Mesodermal cell (in vitro differentiated cells): ENCODE measurements around the gene STT3B.
"Not testable (repeated sequence)": the region's sequence is repeated elsewhere in the genome, so short reads cannot be mapped to it uniquely, and the experiment has no call there.

Source experiments
- H3K27ac ChIP-seq: 2 replicates; pipeline ENCODE4 v1.7.0; 2013; ENCODE audit warnings: mild to moderate bottlenecking, low read depth, low read length, moderate library complexity; ENCODE audit not compliant: severe bottlenecking
- H3K36me3 ChIP-seq: 2 replicates; pipeline ENCODE4 v1.7.1; 2013; ENCODE audit warnings: mild to moderate bottlenecking, low read length, moderate library complexity; ENCODE audit not compliant: control insufficient read depth, insufficient read depth
- H3K4me1 ChIP-seq: one replicate; pipeline ENCODE4 v1.7.1; 2013; ENCODE audit warnings: mild to moderate bottlenecking, low read length; ENCODE audit not compliant: insufficient read depth, control insufficient read depth, poor library complexity, severe bottlenecking
- H3K4me3 ChIP-seq: 2 replicates; pipeline ENCODE4 v1.7.0; 2013; ENCODE audit warnings: low read length, control low read depth, mild to moderate bottlenecking; ENCODE audit not compliant: insufficient read depth, poor library complexity, severe bottlenecking; ENCODE audit errors: extremely low read depth
- H3K9me3 ChIP-seq: 2 replicates; pipeline ENCODE4 v1.7.1; 2013; ENCODE audit warnings: mild to moderate bottlenecking, low read length, moderate library complexity; ENCODE audit not compliant: control insufficient read depth
- WGBS, 2 experiments: methylation state at CpG; one replicate each; pipeline ENCODE4 v1.1.5; 2013; ENCODE audit warnings: missing lambda C conversion rate in 2 of 2; ENCODE audit not compliant: insufficient coverage in 2 of 2; 5-methylcytosine and 5-hydroxymethylcytosine counted together

Gene STT3B

DNA sequence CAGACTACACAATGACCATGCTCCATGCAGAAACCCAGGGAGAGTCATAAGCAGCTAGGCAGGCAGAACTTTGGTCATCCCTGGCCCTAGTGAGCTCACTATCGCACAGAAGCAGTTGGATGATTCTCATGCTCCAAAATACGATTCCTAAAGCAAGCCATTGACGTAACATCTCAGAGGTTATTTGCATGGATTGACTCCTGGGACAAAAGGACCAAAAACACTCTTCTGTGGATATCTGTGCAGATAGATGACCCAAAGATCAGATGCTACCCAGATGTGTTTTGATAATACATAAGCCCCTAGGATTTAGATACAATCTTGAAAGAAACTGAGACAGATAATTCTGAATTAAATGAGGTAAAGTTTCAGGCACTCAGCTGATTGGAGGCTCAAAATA, 33.4 kb upstream of the STT3B start:
- Histone ChIP-seq H3K4me1 (no peaks in the 10 kb centered on the region), H3K27ac (no peak overlapping the region), H3K36me3 (no peaks in the 10 kb centered on the region), H3K9me3 (no peaks in the 10 kb centered on the region), H3K4me3 (no peak overlapping the region)
- WGBS, 2 experiments: 97 to 100% methylated on average over 2 to 3 of the region's 3 CpGs

DNA sequence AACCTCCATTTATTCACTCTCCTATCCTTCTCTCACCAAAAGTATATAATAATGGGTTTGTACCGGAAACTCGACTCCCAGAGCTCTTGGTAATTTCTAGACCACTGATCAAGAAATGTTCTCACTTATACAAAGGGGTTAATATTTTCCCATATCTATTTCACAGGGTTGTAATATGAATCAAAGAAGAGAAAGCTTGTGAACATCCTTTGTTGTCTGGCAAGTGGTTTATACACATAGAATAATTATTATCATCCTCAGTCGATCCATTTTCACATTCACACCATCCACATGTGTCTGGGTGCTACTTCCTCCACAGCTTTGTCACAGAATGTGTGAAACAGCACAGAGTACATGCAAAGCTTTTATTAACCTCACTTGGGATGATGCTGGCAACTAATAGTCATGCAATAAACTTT, 29.9 kb upstream of the STT3B start:
- H3K4me1 ChIP-seq: peaks cover 4% of the 10 kb centered on the region
- no peaks in the 10 kb centered on the region for H3K9me3 ChIP-seq
- H3K27ac ChIP-seq: no peak overlapping the region
- no CpG with 5 or more reads among the region's 3 CpGs for WGBS, 2 experiments
- H3K4me3 ChIP-seq: no peak overlapping the region
- H3K36me3 ChIP-seq: no peaks in the 10 kb centered on the region

- peaks cover 4% of the 10 kb centered on the region for H3K4me1 ChIP-seq
- 70 to 83% methylated on average over 3 of the region's 4 CpGs for WGBS, 2 experiments
- no peaks in the 10 kb centered on the region for H3K36me3 ChIP-seq
- no peak overlapping the region for H3K4me3 ChIP-seq
- H3K27ac ChIP-seq: no peak overlapping the region
- no peaks in the 10 kb centered on the region for H3K9me3 ChIP-seq
These were observed 29.3 kb upstream of the STT3B start for GRCh38 chr3:31503456-31503855.

DNA sequence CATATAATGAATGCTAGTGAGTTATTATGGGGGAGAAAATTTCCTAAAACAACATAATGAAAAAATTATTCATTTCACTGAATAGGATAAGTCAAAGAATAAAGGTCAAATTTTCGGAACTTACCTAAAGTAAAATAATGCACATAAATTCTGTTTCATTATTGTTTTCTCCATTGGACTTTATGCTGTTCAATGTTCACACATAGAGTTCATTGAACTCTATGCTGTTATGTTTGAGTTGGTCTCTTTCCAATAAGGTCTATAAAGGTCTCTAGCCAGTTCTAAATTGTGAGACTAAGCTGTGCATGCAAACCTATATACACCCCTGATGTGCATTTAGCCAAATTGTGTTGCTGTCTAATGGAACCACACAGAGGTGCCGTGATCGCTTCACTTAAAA, 28.5 kb upstream of the STT3B start:
- Histone ChIP-seq H3K4me3 (no peak overlapping the region), H3K27ac (no peak overlapping the region), H3K4me1 (peaks cover 4% of the 10 kb centered on the region), H3K9me3 (no peaks in the 10 kb centered on the region), H3K36me3 (no peaks in the 10 kb centered on the region)
- no CpG with 5 or more reads among the region's 3 CpGs for WGBS, 2 experiments

GRCh38 chr3:31505371-31506048, 27.2 kb upstream of the STT3B start:
- peaks cover 4% of the 10 kb centered on the region for H3K4me1 ChIP-seq
- H3K27ac ChIP-seq: no peak overlapping the region
- no peaks in the 10 kb centered on the region for H3K36me3 ChIP-seq
- WGBS, 2 experiments: 8 to 10% methylated on average over 2 to 4 of the region's 5 CpGs
- no peaks in the 10 kb centered on the region for H3K9me3 ChIP-seq
- no peak overlapping the region for H3K4me3 ChIP-seq

DNA sequence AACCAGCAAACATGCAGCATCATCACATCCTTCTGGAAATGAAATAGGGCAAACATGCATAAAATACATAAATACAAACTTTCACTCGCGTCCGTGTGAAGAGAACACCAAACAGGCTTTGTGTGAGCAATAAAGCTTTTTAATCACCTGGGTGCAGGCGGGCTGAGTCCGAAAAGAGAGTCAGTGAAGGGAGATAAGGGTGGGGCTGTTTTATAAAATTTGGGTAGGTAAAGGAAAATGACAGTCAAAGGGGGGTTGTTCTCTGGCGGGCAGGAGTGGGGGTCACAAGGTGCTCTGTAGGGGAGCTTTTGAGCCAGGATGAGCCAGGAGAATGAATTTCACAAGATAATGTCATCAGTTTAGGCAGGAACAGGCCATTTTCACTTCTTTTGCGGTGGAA, 26.2 kb upstream of the STT3B start:
- not testable (repeated sequence) for H3K4me3 ChIP-seq, H3K9me3 ChIP-seq, H3K36me3 ChIP-seq, H3K27ac ChIP-seq, H3K4me1 ChIP-seq
- WGBS, 2 experiments: 66 to 75% methylated on average over 6 of the region's 7 CpGs

DNA sequence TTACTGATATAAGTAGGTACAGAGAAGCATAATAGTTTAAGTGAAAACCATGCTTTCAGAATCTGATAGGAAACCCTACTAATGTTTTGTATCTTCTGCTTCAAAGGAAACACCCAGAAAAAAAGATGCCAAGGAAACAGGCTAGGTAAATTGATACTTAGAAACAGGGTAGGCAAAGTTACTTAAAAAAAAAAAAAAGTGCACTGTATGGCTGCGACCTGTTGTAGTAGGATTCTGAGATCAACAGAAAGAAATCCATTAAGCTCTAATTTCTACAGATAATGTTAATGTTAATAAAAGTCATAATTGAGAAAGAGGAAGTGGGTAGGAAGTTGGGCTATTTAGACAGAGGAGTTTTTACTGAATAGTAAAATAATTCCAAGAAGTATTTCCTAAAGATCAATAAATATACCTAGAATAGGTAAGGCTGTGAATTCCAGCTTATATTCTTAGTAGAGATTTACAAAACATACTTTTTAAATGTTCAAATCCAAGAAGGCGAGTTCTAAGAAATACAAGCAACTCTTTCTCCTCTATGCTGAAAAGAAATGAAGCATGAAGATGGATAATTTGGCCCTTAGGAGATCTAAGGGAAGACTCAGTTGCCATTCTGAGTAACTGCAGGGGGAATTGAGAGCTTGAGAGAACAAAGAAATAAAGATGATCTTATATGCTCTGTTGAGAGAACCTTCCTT, 24.1 kb upstream of the STT3B start:
- Histone ChIP-seq H3K4me1 (peaks cover 4% of the 10 kb centered on the region), H3K36me3 (no peaks in the 10 kb centered on the region), H3K9me3 (no peaks in the 10 kb centered on the region), H3K4me3 (no peak overlapping the region), H3K27ac (no peak overlapping the region)
- WGBS, 2 experiments: no CpG with 5 or more reads among the region's 2 CpGs

- Histone ChIP-seq H3K9me3 (no peaks in the 10 kb centered on the region), H3K27ac (no peak overlapping the region), H3K4me1 (peaks cover 4% of the 10 kb centered on the region), H3K36me3 (no peaks in the 10 kb centered on the region), H3K4me3 (no peak overlapping the region)
- 80% methylated on average over 1 of the region's 1 CpG; no CpG with 5 or more reads in 1 of the 2 experiments for WGBS, 2 experiments
These were observed 23.5 kb upstream of the STT3B start for GRCh38 chr3:31509147-31509728.

DNA sequence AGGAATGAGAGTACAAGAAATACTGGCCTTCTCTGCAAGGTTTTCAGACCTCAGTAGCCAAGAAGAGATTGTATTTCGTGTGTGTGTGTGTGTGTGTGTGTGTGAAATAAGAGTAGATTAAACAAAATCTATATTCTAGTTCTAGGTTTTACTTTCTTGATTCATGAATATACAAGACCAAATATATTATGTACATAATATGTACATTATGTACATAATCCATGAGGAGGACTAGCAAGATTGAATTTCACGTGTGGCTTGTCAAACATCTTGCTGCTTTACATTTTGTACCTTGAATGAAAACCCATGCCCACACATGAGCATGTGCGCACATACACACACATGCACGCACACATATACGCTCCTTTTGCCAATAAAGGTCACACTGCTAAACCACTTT, 18.2 kb upstream of the STT3B start:
- H3K4me1 ChIP-seq: no peaks in the 10 kb centered on the region
- H3K36me3 ChIP-seq: no peaks in the 10 kb centered on the region
- 96 to 97% methylated on average over 3 to 4 of the region's 5 CpGs for WGBS, 2 experiments
- no peak overlapping the region for H3K4me3 ChIP-seq
- H3K27ac ChIP-seq: no peak overlapping the region
- H3K9me3 ChIP-seq: no peaks in the 10 kb centered on the region

DNA sequence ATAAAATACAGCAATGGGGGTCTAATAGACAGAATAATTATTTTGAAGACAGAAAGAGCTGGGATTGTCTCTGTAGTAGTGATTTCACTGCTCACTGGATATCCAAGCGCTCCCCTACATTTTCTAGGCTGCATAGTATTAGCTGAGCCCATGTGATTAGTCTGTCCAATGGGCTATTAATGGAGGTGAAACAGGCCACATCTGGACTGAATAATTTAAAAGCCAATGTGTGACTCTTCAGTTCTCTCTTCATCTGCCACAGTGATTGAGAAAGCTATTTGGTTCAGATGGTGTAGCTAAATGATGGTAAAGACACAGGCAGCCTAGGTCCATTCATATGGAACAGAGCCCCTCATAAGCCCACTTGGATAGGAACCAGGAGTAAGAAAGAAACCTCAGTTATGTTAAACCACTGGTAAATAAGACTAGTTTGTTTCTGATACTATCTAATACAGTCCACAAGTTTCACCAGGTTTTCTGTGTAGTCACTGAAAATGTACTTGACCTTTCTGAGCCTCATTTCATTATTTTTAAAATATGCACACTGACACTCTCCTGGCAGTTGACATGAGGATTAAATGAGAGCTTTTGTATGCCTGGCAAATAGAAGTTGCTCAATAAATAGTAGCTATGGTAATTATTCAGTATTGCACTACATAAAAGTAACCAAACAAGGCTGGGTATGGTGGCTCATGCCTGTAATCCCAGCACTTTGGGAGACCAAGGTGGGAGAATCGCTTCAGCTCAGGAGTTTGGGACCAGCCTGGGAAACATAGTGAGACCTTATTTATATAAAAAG, 17.0 kb upstream of the STT3B start:
- Histone ChIP-seq H3K27ac (no peak overlapping the region), H3K4me1 (no peaks in the 10 kb centered on the region), H3K9me3 (no peaks in the 10 kb centered on the region), H3K36me3 (no peaks in the 10 kb centered on the region), H3K4me3 (no peak overlapping the region)
- 100% methylated on average over 1 of the region's 2 CpGs; no CpG with 5 or more reads in 1 of the 2 experiments for WGBS, 2 experiments
